Activated gamma-delta T cell treated with Interleukin-2 at 50 U/mL for 16 hours (primary cell): ENCODE data around the gene CYYR1.

ENCODE experiments used
- DNase-seq: peaks from one replicate; pipeline ENCODE4 v3.0.0-alpha.2; 2020

CYYR1 gene

DNA sequence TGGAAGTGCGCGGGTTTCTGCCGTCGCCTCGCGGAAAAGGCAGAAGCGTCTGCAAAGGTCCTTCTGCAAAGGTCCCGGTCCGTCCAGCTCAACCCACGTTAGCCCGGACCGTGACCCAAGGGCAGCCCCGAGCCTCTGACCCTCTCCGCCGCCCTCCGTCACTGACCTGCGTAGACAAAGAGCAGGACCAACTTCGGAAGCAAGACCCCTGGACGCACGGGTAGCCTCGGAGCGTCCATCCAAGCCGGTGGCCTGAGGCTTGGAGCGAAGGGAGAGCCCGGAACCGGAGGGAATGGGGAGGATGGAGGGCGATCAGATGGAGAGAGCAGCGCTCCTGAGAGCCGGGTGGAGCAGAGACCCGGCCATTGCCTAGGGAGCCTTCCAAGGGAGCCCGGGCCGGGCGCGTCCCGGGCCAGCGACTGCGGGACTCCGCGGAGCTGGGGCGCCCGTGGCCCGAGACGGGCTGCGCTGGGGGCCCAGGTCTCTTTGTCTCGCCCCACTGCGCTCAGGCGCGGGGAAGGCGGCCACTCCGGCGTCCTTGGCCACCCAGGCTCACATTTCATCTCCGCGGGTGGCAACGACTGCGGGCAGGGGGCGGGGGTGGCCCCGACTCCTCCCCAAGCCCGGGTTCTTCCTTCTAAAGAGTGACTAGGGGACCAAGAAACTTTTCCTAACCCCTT lies at the start of gene CYYR1:
Gene CYYR1, minus strand, starts transcription at position 585 of the 680 bp plus-strand sequence. Its CDS starts 346 bp downstream, at position 239.
- no peak for DNase-seq

DNA sequence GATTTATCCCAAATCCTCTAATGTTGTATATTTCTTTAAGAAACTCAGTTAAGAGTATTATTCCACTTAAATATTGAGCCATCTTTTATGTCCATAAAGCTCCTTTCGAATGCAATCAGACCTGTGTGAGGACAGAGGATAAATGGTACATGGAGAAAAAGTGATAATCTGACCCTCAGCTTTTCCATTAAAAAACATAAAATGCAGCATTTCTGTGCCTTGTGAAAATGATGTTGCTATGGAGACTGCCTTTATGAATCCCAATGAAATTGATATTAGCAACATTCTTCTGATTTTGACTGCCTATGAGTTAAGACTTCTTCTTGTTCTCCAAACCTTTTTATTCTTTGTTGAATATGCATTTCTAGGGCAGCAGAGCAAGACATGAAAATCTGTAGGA lies 44.1 kb upstream of the CYYR1 start:
- no peak for DNase-seq

DNA sequence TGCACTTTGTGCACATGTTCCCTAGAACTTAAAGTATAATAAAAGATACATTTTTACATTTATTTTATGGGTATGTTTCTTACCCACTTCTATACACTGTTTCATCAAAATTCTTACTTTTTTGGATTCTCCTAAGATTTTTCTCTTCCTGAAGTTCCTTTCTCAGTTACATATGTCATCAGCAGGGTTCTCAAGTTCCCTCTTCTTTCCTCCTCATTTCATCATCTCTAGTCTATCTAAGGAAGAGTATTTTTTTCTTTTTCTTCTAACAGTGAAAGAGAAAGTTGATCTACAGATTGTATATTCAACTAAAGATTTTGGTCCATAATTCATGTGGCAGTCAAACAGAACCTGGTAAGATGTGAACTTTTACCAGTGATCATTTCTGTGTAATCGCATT lies 41.2 kb upstream of the CYYR1 start:
- no peak for DNase-seq

DNA sequence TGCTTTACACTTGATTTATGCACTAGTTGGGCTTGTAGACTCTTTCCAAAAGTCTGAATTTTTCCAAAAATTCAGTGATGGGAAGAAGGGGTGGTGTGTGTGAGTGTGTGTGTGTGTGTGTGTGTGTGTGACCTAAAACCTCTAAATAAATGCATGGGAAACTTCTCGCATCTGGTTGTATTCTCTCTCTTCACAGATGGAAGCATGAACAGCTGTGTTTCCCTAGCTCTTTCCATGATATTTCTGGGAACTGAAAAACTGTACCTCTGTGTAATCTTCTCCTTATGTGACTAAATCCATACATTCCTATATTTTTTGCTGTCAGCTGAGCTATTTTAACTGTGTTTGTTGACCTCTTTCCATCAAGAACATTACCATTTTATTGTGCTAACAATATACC lies 26.2 kb upstream of the CYYR1 start:
- DNase-seq, result no peak

DNA sequence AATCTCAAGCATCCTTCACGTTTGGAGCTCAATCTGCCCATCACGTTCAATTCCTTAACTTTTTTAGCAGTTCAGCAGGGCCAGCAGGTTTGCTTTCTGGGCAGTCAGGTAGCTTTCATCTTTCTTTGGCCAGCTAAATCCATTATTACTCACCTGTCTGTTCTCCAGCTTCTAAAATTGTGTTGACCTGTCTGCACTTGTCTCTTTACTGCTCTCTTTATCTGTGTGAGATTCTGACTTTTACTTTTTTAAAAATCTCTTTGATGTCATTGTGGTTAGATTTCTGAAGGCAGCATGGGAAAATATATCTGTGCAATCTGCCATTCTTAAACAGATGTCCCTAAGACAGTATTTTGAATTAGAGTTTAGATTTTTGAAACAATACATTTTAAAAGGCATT lies 24.9 kb upstream of the CYYR1 start:
- DNase-seq, result no peak

DNA sequence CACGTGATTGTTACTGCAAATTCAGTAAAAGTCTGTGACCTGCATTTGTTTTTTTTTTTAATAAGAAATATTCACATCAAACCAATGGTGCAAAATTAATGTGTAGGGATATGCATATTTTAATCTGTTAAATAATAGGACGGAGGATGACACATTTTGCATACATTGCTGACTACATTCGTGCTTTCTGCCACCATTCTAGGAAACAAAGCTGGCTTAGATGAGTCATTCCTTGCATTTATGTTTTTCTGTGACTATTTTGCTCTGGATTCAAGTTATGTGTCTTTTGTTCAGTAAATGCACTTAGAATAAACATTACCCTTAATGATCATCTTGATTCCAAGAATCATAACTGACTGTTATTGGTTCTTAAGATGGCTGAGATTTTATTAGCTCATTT lies 23.9 kb upstream of the CYYR1 start:
- DNase-seq, result no peak

DNA sequence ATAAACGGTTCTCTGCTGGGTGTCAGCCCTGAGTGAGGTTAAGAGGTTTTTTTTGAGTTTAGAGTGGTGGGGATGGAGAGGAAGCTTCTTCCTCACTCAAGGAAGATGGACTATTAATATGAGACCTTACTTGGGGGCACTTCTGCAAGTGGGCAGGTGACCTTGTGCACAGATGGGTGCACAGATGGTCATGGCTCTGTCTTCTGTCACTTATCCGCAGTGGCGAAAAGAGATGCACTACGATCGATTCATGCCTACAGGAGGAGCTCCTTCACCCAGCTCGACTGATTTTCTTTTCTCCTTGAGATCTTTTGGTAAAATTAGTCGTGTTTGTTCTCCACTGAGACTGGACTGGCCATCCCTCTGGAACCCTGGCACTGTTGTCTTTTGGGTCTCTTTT lies 22.9 kb upstream of the CYYR1 start:
- DNase-seq, result no peak

DNA sequence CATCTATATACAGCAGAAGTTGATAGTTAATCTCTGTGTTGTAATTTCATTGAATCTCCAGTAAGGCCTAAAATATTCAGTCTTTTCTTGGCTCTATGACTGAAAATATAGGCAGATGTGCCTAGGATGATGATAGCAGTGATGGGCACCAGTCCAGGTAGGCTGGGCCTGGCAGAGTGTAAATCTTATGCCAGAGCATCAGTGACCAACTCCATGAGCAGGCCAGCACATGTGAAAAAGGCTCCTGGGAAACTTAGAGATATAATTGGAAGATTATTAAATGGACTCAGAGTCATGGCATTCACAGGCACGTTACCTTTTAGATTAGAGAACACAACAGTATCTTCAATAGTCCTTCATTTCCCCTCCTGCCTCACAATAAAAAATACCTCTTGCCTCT lies 20.7 kb upstream of the CYYR1 start:
- no peak for DNase-seq

DNA sequence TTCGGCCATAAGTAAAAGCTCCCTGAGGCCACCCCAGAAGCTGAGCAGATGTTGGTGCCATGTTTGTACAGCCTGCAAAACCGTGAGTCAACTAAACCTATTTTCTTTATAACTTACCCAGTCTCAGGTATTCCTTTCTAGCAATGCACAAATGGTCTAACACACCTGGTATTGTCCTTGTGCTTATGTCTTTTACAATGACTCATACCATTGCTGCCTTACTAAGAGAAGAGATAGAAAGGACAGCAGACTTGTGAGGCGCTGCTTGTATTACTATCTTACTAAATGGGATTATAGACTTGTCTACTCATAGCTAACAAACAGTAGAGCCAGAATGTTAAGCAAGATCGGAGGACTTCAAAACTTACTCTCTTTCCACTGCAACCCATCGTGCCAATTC lies 18.5 kb upstream of the CYYR1 start:
- DNase-seq, result no peak

DNA sequence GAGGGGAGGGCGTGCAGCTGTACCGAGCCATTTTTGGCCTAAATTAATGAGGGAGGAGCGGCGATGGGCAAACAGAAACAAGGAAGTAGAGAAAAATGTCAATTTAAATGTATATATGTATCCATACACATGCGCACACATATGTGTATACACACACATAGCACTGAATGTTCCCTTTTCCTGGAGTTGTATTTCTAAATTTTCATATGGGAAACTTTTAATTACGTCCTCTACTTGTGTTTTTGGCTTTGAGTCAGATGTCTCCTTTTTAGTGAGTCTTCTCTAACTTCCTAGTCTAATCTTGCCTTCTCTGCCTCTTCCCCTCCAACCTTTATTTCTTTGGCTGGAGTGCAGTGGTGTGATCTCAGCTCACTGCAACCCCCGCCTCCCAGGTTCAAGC lies 15.4 kb upstream of the CYYR1 start:
- no peak for DNase-seq

DNA sequence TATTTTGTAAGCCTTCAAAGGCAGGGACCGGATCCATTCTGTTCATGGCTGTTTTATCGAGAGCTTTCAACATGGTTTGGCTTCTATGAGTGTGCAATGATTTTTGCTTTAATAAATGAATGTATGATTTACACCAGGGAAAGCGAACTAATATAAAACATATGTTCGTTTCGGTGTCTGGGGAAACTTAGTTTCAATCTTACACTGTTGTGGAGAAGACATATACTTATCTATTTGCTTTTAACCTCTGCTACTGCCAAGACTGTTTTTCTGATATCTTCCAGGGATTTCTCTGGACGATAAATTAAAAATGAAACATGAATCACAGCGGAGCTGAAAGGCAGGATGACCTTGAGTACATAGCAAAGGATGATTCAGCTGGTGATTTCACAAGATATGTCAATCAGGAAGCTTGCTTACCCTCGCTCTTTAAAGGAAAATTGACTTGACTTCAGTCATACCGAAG lies 14.7 kb upstream of the CYYR1 start:
- no peak for DNase-seq

DNA sequence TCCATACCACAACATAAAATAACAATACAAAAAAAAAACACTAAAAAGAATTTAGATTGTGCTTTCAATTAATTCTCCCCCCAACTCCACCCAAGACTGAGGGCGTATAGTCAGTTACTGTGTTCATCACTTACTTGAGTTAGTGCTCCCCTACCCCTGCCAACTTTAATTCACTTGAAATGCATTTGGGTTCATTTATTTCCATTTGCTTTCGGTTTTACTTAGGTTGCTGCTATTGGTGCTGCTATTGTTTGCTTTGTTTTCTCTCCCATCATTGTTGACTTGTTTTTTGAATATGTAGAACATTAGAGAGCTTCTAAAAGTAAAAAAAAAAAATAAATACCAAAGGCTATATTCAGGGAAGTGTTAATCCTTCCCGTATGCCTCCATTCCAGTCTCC lies 10.7 kb upstream of the CYYR1 start:
- no peak for DNase-seq

DNA sequence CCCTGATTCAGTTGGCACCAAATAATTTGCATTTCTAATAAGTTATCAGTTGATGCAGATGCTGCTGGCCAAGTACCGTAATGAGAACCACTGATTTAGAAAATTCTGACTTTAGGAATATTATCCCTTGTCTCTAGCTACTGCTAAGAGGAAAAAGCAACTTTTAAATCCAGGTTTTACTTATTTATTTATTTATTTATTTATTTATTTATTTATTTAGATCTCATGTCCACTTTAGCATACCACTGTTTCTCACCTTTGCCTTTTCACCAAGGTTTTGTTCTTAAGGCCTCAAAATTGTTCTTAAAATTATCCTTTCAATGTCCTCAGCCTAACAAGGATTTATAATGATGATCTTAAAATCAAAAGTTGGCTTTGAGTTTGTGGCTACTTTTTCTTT lies 8.7 kb upstream of the CYYR1 start:
- DNase-seq, result no peak

DNA sequence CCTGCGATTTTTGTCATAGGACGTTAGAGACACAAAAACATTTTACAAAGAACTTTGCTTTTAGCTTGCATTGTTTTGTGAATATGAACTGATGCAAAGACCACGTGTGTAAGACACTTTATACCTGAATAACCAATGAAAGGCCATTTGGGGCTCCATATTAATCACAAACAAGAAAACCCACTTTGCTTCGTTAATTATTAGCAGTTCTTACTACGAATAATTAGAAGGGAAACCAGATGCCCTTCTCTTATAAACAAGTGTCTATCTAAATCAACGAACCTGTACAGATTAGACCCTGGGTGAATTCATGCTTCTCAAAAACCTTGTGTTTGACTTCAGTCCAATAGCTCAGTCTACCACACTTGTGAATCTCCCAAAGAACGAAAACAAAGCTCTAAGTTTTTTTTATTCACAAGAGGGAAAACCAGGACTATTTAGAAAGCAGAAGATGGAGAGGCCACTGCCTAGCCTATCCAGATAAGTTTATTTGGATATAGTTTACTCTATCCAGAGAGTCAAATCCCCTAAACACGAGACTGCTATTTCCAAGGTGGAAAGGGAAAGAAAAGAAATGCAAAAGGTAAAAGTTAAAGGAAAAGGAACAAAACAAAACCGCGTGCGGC lies 897 bp downstream of the CYYR1 start:
- no peak for DNase-seq

DNA sequence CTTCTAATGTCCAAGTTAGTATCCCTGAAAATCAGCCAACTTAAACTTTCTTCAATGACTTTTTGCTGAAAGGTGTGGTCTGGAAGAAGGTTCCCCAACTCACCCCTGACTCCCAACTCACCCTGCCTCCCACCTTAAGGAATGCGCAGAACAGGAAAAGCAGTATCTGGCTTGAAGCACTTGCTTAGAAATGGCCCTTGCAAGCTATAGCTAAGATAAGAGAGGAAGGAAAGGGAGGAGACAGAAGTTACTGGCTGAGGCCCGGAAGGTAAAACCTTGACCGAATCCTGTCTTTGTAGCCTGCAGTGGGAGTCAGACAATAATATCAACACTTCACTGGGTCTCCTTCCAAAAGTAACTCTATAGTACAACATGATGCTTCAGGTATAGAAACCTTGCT lies 2.9 kb downstream of the CYYR1 start:
- no peak for DNase-seq

DNA sequence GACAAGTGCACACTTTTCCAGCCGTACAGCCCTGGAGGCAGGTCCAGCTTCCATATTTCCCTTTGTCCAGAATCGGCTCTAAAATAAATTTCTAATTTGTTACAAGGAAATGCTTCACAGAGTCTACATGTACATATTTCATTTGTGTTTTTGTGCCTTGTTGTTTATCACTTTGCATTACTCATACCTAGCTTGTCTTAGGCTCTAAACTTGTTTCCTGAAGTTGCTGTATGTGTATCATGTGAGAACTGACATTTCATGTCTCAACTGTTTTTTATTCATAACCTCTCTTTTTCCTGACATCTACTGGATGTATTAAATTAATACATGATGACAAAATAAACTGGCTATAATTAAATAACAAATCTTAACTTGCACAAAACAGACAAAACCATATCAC lies 7.5 kb downstream of the CYYR1 start:
- no peak for DNase-seq

DNA sequence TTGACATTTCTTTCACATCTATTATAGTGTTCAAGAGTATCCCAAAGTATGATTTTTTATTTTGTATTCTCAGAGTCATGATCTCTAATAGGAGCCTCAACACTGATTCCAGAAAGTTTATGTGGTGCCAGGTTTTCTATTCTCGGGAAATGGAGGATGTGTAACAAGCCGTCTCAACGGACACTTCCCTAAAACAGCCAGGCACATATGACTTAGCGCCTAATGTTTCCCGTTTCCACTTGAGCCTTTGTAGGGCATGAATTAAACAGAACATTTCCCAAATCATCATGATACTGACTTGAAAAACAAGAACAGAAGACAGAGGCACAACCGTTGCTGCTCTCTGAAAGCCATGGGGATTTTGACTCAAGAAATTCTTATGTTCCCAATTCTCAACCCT lies 8.0 kb downstream of the CYYR1 start:
- DNase-seq, result no peak

DNA sequence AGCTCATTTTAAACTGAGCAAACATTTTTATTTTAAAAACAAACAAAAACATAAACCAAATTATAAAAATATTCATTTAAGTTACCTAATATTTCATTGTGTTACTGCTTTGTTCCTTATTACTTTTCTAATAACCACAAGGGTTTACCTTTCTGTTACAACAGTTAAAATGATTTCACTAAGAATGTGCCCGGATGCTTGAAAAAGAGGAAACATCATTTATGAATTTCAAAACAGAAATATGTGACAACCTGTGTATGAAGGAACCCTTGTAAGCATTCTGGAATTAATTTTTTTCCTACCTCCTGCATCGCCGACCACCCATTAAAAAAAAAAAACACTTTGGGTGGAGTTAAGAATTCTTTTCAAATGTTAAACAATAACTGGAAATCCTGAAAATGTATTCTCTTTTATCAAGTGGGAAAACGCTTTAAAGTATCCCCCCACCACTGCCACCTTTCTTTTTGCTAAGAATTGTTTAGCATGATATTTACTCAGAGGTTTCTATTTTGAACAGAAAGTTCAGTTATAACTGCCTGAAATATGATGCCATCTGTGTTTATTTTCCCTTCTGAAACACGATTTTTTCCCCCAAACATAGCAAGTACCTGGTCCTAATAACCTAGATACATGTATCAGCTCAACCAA lies 9.1 kb downstream of the CYYR1 start:
- no peak for DNase-seq

DNA sequence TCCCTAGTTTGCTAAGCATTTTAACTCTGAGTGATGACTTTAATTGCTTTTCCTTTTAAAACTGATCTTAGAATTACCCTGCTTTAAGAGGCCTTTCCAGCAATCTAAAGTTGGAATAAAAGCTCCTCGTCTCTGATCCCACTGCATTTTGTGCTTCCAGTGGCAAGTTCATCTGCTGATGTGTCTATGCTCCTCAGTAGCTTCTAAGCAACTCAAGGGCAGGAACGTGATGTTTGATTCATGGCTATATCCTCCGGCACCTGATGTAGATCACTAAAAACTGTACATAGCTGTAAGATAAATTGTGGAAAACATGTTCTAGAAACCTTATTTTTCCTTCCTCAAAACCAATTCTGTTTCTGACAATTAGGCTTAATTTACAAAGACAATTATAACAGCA lies 12.5 kb downstream of the CYYR1 start:
- no peak for DNase-seq

DNA sequence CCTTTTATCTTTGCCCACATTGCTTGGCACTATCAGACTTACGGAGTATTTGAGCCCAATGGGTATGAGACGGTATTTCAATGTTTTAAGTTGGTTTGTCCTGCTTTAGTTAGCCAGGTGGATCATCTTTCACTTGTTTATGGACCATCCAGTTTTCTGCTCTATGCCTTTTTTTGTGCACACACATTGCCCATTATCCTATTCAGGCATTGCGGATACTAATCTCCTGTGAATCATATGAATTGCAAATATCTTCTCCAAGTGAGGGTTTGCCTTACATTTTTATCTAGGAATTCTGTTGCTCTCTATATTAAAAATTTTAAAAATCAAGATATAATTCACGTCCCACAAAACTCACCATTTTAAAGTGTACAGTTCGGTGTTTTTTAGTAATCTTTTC lies 14.0 kb downstream of the CYYR1 start:
- DNase-seq, result no peak

DNA sequence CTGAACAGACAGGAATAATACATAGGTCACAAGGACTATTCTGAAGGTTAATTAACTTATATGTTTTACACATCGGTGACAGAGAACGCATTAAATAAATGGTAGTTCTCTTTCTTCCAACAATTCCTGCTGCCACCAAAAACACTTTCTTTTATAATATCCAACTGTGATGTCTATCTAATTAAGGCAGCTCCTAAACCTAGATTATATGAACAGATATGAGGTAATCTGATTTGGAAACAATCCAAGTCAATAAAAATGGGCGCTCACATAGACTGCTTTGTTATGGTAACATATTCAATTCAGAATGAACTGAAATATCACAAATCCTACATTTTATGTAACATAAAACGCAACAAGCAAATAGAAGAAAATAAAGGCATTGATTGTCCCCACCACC lies 16.0 kb downstream of the CYYR1 start:
- DNase-seq, result no peak

DNA sequence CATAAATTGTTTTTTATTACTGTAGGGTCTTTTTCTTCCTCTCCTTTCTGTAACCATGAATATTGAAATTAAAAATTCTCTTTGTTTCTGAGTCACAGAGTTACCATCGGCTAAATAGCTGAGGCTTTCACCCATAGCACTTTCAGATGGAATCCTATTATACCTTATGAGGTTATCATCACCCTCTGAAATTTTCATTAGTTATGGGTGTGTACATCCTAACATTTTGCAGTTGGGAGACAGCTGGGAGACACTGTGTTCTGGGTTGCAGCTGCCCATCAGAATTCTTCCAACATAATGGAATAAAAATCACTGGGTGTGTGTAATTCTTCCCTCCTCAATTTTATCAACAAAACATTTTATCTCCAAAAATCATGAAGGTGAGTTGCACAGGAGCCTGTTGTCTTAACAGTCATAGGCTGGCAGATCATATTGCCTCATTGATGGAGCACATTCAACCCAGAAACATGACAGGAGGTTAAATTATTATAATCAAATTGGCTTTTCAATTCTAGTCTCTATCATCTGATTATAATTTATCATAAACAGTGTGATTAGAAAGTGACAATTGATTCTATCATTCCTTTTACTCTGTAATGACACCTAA lies 17.4 kb downstream of the CYYR1 start:
- no peak for DNase-seq

DNA sequence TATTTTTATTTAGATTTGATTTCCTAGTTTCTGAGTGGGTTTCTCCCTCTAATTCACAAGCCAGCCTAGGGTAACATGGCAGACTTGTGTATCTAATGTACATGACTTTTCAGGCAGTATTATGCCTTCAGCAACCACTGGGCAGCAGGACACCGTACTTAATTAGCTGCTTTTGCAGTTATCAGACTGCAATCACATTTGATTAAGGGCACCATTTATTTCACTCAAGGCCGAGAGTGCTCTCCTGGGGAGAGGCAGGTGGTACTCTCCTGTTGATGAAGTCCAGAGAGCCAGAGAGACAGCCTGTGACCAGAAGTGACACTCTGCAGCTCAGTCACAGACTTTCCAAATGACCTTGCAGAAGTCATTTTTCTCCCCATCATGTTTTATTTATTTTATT lies 18.7 kb downstream of the CYYR1 start:
- no peak for DNase-seq

DNA sequence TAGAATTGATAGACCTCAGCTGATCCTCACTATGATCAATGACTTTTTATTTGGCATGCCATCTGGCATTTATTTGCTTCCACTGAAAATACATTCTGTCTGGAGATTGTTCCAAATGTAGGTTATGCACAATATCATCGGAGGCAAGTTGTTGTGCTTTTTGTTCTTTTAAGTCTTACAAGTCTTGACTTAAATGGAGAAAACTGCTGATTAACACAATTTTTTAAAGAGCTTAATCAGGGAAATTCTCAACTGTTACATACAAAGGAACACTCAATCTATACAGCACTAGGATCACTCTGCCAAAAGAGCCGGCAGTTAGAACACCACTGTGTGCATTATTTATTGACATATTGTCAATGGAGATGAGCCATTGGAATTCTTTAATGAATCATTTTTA lies 19.2 kb downstream of the CYYR1 start:
- DNase-seq, result no peak
